ENCODE data around the gene NELL1.

NELL1 gene

DNA sequence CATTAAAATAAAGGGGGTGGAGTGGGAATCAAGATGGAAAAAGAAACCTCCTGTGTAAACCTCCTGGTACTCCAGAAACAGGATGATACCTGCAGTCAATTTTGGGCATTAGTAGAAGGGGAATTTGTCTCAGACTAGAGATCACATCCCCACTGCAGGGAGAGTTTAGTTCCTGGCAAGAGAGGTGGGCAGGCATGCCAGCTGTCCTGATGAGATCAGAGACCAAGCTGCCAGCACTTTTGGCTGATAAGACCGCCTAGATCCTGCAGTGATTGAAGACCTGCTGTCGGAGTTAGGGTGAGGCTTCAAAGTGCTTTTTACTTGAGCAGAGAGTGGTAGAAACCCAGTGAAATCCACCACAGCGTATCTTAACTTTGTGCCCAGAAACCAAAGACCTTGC is 29.7 kb upstream of the NELL1 start:
- Histone ChIP-seq H3K27me3 (ENCODE audit: control insufficient read depth, insufficient read depth, low read length) (peaks cover 7% of the 10 kb centered on the region), H3K4me1 (ENCODE audit: control insufficient read depth, insufficient read depth, low read length) (no peaks in the 10 kb centered on the region), H3K9me3 (ENCODE audit: control insufficient read depth, low read length) (no peaks in the 10 kb centered on the region), H3K4me3 (ENCODE audit: low read length) (no peak overlapping the region), H3K36me3 (ENCODE audit: control insufficient read depth, insufficient read depth, low read length) (no peaks in the 10 kb centered on the region), H3K9ac (ENCODE audit: low read length) (no peak overlapping the region)

DNA sequence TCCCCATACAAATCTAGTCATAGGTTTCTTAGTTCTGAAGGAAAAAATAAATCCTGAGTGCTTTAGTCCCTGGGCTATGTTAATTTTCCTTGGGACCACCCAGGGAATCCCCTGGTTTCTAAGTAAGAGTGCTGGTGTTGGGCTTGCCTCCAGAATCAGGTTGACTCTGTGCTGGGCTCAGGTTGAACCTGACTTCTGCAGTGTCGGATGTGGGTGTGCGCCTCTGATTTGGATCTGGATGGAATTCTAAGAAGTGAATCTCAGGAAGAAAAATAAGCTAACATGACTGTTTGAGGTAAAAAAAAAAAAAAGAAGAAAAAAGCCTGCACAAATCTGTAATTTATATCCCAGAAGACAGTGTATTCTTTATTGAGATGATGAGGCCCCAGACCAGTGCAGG is 29.0 kb upstream of the NELL1 start:
- Histone ChIP-seq H3K9ac (ENCODE audit: low read length) (no peak overlapping the region), H3K27me3 (ENCODE audit: control insufficient read depth, insufficient read depth, low read length) (peaks cover 10% of the 10 kb centered on the region), H3K36me3 (ENCODE audit: control insufficient read depth, insufficient read depth, low read length) (no peaks in the 10 kb centered on the region), H3K4me1 (ENCODE audit: control insufficient read depth, insufficient read depth, low read length) (no peaks in the 10 kb centered on the region), H3K9me3 (ENCODE audit: control insufficient read depth, low read length) (no peaks in the 10 kb centered on the region), H3K4me3 (ENCODE audit: low read length) (no peak overlapping the region)

DNA sequence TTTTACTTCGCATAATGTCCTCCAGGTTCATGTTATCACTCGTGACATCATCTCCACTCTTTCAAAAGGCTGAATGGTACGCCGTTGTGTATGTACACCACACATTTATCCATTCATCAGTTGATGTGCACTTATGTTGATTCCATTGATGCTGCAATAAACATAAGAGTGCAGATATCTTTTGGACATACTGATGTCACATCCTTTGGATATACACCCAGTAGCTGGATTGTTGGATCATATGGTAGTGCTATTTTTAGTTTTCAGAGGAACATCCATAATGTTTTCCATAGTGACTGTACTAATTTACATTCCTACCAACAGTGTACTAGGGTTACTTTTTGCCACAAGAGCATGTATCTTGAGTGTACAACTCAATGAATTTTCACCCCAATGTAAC is 25.0 kb upstream of the NELL1 start:
- no peaks in the 10 kb centered on the region for H3K9me3 ChIP-seq (ENCODE audit: control insufficient read depth, low read length)
- H3K27me3 ChIP-seq (ENCODE audit: control insufficient read depth, insufficient read depth, low read length), result peaks cover 7% of the 10 kb centered on the region

DNA sequence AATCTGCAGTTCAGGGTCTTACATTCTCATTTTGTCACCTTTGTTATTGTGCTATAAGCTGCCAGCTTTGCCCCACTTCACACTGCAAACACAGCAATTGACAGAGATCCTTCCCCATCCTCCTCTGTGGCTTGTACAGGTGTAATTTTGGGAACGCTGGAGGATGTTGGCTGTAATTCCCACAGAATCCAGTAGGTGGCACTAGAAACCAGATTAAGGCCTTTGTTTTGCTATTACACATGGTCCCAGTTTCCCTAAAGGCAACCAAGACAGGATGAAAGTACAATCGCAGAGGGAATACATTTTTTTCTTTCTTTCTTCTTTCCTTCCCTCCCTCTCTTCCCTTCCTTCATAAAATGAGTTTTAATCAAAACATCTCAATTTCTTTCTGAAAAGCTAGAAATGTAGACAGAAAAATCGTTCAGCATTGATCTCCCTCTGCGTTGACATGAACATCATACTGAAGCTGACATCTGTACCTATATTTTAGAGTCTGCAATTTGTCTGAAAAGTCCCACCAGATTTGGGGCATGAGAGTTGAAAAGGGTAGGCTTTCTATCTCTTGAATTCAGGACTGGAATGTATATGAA is 21.3 kb upstream of the NELL1 start:
- H3K9ac ChIP-seq (ENCODE audit: low read length), result no peak overlapping the region
- no peak overlapping the region for H3K4me3 ChIP-seq (ENCODE audit: low read length)
- peaks cover 3% of the 10 kb centered on the region for H3K27me3 ChIP-seq (ENCODE audit: control insufficient read depth, insufficient read depth, low read length)
- no peaks in the 10 kb centered on the region for H3K36me3 ChIP-seq (ENCODE audit: control insufficient read depth, insufficient read depth, low read length)
- H3K9me3 ChIP-seq (ENCODE audit: control insufficient read depth, low read length), result no peaks in the 10 kb centered on the region
- H3K4me1 ChIP-seq (ENCODE audit: control insufficient read depth, insufficient read depth, low read length), result no peaks in the 10 kb centered on the region

More for the DNA sequence above, 25.0 kb upstream of the NELL1 start:
- no peaks in the 10 kb centered on the region for H3K36me3 ChIP-seq (ENCODE audit: control insufficient read depth, insufficient read depth, low read length)
- H3K4me3 ChIP-seq (ENCODE audit: low read length), result no peak overlapping the region
- no peaks in the 10 kb centered on the region for H3K4me1 ChIP-seq (ENCODE audit: control insufficient read depth, insufficient read depth, low read length)
- H3K9ac ChIP-seq (ENCODE audit: low read length), result no peak overlapping the region

DNA sequence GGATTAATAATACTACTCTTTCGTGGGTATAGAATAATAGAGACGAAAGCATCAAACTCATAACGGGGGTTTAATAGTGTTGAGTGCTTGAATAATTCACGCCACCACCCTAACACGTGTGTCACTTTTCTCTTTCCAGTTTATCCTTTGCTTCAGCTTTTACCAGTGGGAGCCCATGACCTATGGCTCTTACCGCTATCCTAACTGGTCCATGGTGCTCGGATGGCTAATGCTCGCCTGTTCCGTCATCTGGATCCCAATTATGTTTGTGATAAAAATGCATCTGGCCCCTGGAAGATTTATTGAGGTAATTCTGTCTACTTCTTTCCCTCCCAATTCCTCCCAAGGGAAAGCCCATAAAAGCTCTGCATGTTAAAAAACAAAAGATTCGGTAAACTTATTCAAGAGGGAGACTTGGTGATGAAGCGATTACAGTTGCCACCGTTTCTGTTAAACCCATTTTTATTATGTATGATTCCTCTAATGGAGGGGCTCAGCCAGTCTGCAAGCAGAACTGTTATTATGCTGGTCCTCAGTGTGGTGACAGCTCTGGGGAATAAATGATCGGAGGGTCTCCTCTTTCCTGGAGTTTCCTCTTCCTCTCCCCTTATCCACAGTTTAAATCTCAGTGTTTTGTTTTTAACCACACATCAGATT is 17.1 kb upstream of the NELL1 start:
- Histone ChIP-seq H3K4me3 (ENCODE audit: low read length) (no peak overlapping the region), H3K36me3 (ENCODE audit: control insufficient read depth, insufficient read depth, low read length) (no peaks in the 10 kb centered on the region), H3K27me3 (ENCODE audit: control insufficient read depth, insufficient read depth, low read length) (peaks cover 4% of the 10 kb centered on the region), H3K4me1 (ENCODE audit: control insufficient read depth, insufficient read depth, low read length) (no peaks in the 10 kb centered on the region), H3K9me3 (ENCODE audit: control insufficient read depth, low read length) (no peaks in the 10 kb centered on the region), H3K9ac (ENCODE audit: low read length) (no peak overlapping the region)

DNA sequence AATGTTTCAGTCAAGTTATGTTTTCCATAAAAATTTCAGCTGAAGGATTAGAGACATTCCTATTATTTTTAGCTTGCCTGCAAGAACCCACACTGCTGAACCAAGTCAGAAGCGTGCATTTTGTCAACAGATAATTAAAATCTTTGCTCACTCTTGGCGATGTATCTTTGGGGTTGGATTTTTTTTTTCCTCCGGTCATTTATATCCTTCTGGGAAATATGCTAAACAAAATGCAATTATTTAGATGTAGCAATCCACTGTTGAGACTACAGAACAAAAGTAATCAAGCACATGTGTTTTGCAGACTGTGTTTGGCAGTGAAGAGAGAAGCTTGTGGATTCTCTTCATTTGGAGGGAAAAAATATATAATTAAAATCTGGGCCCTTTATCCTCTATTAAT is 15.3 kb upstream of the NELL1 start:
- peaks cover 4% of the 10 kb centered on the region for H3K27me3 ChIP-seq (ENCODE audit: control insufficient read depth, insufficient read depth, low read length)
- no peaks in the 10 kb centered on the region for H3K9me3 ChIP-seq (ENCODE audit: control insufficient read depth, low read length)
- H3K4me3 ChIP-seq (ENCODE audit: low read length), result no peak overlapping the region
- no peaks in the 10 kb centered on the region for H3K4me1 ChIP-seq (ENCODE audit: control insufficient read depth, insufficient read depth, low read length)
- H3K36me3 ChIP-seq (ENCODE audit: control insufficient read depth, insufficient read depth, low read length), result no peaks in the 10 kb centered on the region
- H3K9ac ChIP-seq (ENCODE audit: low read length), result no peak overlapping the region

DNA sequence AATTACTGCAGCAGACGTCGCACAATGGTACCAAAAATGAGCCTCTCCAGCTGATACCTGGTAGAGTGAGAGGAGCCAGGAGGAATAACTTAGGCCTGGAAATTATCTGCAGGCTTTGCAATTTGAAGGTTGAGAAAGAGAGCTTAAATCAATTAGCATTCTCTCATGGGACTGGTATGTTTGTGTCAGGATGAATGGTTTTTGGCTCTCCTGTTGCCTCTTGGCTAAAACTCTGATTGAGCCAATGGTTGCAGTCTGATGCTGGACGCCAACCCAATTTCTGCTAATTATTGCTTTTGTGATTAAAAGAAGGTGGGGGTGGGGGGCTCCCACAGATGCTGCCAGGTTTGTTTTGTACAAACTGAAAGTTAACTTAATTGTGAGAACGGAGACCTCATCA is 12.5 kb upstream of the NELL1 start:
- H3K9me3 ChIP-seq (ENCODE audit: control insufficient read depth, low read length), result no peaks in the 10 kb centered on the region
- peaks cover 4% of the 10 kb centered on the region for H3K27me3 ChIP-seq (ENCODE audit: control insufficient read depth, insufficient read depth, low read length)
- no peak overlapping the region for H3K4me3 ChIP-seq (ENCODE audit: low read length)
- H3K9ac ChIP-seq (ENCODE audit: low read length), result no peak overlapping the region
- H3K36me3 ChIP-seq (ENCODE audit: control insufficient read depth, insufficient read depth, low read length), result no peaks in the 10 kb centered on the region
- no peaks in the 10 kb centered on the region for H3K4me1 ChIP-seq (ENCODE audit: control insufficient read depth, insufficient read depth, low read length)

DNA sequence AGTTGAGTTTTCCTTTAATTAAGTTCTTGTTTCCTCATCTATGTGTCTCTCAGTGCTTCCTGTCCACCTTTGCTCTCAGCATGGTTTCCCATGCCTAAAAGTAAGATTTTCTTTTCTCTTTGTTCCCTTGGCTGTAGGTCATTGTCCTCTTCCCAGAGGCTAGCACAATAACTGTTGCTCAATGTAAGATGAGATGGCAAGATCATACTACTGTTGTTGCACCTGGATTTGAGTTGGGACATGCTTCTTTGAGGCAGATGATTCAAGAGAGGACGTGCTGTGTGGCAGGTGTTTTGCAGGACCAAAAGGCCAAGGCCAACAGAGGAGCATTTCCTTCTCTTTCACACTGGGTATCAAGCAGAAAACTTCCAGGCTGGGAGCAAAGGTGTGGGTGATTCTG is 11.3 kb upstream of the NELL1 start:
- Histone ChIP-seq H3K36me3 (ENCODE audit: control insufficient read depth, insufficient read depth, low read length) (no peaks in the 10 kb centered on the region), H3K9me3 (ENCODE audit: control insufficient read depth, low read length) (no peaks in the 10 kb centered on the region), H3K9ac (ENCODE audit: low read length) (no peak overlapping the region), H3K4me1 (ENCODE audit: control insufficient read depth, insufficient read depth, low read length) (no peaks in the 10 kb centered on the region), H3K4me3 (ENCODE audit: low read length) (no peak overlapping the region), H3K27me3 (ENCODE audit: control insufficient read depth, insufficient read depth, low read length) (peaks cover 4% of the 10 kb centered on the region)

DNA sequence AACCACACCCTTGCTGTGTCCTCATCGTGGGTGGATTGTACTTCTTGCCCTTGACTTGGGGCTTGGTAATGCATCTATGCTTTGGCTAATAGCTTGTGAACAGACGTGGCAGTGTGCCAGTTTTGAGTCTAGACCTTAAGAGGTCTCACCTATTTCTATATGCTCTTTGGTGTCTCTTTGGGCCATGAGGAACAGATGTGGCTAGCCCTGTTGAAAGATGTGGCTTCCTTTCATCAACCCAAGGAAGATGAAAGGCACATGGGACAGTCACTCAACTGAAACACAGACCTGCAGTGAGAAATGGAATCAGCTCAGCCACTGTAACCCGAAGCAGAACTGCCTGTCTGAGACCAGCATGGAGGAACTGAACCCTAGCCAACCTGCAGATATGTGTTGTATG is 7.9 kb upstream of the NELL1 start:
- H3K36me3 ChIP-seq (ENCODE audit: control insufficient read depth, insufficient read depth, low read length), result no peaks in the 10 kb centered on the region
- H3K9ac ChIP-seq (ENCODE audit: low read length), result no peak overlapping the region
- H3K27me3 ChIP-seq (ENCODE audit: control insufficient read depth, insufficient read depth, low read length), result no peaks in the 10 kb centered on the region
- H3K4me3 ChIP-seq (ENCODE audit: low read length), result no peak overlapping the region
- no peaks in the 10 kb centered on the region for H3K4me1 ChIP-seq (ENCODE audit: control insufficient read depth, insufficient read depth, low read length)
- no peaks in the 10 kb centered on the region for H3K9me3 ChIP-seq (ENCODE audit: control insufficient read depth, low read length)

DNA sequence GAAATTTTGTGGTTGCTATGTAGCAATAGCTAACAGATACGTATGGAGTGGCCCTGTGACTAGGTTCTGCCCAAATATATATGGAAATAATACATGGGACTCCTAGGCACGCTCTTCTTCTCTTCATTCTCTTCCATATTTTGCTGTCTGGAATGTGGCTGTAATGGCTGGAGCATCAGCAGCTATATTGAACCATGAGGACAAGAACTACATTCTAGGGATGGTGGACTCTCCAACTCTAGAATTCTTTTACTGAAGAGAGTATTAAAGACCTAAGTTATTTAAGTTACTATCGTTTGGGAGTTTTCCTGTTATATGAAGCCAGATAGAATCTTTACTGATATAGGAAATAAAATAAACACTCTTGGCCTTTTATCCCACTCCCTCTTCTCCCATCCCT is 7.5 kb upstream of the NELL1 start:
- Histone ChIP-seq H3K36me3 (ENCODE audit: control insufficient read depth, insufficient read depth, low read length) (no peaks in the 10 kb centered on the region), H3K4me1 (ENCODE audit: control insufficient read depth, insufficient read depth, low read length) (no peaks in the 10 kb centered on the region), H3K9ac (ENCODE audit: low read length) (no peak overlapping the region), H3K9me3 (ENCODE audit: control insufficient read depth, low read length) (no peaks in the 10 kb centered on the region), H3K4me3 (ENCODE audit: low read length) (no peak overlapping the region), H3K27me3 (ENCODE audit: control insufficient read depth, insufficient read depth, low read length) (no peaks in the 10 kb centered on the region)

DNA sequence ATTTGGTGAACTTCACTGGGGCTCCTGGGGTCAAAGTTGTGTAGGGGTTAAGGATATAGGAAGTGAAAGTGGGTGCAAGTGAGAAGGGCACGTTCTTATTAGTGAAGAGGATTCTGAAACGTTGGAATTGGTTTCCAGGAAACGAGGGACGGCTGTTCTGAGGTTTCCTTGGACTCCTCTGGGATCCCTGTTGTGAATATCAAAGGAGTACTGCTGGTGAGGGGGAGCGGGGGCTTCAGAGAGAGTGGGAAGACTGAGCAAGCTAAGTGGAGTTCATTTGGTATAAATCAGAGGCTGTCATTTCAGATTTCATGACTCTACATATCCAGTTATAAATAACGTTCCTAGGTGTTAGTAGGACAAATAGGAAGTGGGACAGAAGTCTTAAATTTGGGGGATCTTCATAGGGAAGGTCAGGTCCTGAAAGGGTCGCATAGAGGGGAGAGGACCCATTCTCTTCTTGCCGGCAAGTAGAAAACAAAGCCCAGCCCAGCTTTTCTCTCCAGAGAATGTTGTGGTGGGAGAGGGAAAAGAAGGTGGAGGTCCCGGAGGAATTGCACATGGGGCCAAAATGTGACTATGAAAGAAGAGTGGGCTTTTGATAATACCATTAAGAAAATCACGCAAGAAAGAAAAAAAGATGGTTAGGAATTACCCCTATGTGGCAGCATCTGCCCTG is 1.1 kb upstream of the NELL1 start:
- no peak overlapping the region for H3K9ac ChIP-seq (ENCODE audit: low read length)
- H3K4me1 ChIP-seq (ENCODE audit: control insufficient read depth, insufficient read depth, low read length), result no peaks in the 10 kb centered on the region
- no peak overlapping the region for H3K4me3 ChIP-seq (ENCODE audit: low read length)
- H3K27me3 ChIP-seq (ENCODE audit: control insufficient read depth, insufficient read depth, low read length), result peaks cover 49% of the 10 kb centered on the region
- no peaks in the 10 kb centered on the region for H3K9me3 ChIP-seq (ENCODE audit: control insufficient read depth, low read length)
- H3K36me3 ChIP-seq (ENCODE audit: control insufficient read depth, insufficient read depth, low read length), result no peaks in the 10 kb centered on the region

DNA sequence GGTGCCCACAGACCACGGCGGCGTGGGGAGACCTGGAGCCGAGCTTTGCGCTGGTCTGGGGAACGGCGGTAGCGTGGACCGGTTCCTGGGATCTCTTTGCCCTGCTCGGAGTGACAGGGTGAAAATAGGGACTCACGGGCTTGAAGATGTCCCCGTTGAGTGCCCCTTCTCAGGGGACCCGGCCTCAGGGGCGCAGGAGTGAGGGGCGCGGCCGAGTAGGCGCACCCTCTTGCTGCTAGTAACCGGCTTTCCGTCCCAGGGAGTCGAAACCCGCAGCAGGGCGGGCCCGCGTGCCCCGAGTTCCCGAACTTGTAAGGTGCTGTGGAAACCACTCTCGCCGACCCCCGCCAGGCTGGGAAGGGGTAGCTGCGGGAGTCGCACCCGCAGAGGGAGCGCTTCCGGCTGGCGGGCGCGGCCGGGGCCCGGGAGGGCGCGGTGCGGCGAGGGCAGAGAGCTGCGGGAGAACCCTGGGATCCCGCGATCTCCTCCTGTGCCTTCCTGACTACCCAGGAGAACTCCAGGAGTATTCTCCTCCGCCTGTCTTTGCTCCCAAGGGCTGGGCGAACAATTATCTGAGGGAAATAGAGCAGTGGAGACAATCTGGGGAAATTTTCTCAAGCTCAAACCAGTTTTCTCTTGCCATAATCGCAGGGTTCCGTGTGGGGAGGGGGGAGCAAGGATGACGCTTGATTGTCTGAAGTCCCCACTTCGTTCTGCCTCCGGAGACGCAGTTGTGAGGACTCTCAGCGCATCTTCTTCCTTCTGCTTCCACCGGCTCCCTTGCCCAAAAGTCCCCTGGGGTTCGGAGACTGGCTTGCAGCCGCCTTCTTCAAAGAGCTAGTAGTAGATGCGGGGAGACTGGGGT is 666 bp downstream of the NELL1 start:
- H3K9me3 ChIP-seq (ENCODE audit: control insufficient read depth, low read length), result no peaks in the 10 kb centered on the region
- no peaks in the 10 kb centered on the region for H3K4me1 ChIP-seq (ENCODE audit: control insufficient read depth, insufficient read depth, low read length)
- no peak overlapping the region for H3K9ac ChIP-seq (ENCODE audit: low read length)
- no peak overlapping the region for H3K4me3 ChIP-seq (ENCODE audit: low read length)
- H3K36me3 ChIP-seq (ENCODE audit: control insufficient read depth, insufficient read depth, low read length), result no peaks in the 10 kb centered on the region
- H3K27me3 ChIP-seq (ENCODE audit: control insufficient read depth, insufficient read depth, low read length), result peaks cover 49% of the 10 kb centered on the region
